HG03039 (cell line): ENCODE measurements around the gene ZNF532.
"Not testable (repeated sequence)": the region's sequence is repeated elsewhere in the genome, so short reads cannot be mapped to it uniquely, and the experiment has no call there.

Experiments
- ATAC-seq: cut with Tn5 transposase; IDR thresholded peaks from one replicate; pipeline ENCODE4 v1.9.1; 2021; ENCODE audit warnings: mild to moderate bottlenecking, moderate library complexity; ENCODE audit not compliant: unreplicated experiment

Gene ZNF532

GRCh38 chr18:58848685-58849084, 16.0 kb upstream of the ZNF532 start:
- ATAC-seq: no peak

- ATAC-seq: no peak
These were observed 13.7 kb upstream of the ZNF532 start for GRCh38 chr18:58850786-58851469.

- no peak for ATAC-seq
These were observed 12.8 kb upstream of the ZNF532 start for GRCh38 chr18:58851856-58852255.

GRCh38 chr18:58852629-58853028, 12.0 kb upstream of the ZNF532 start:
- no peak for ATAC-seq

GRCh38 chr18:58853561-58853960, 11.1 kb upstream of the ZNF532 start:
- ATAC-seq: no peak

- ATAC-seq: not testable (repeated sequence)
These were observed 9.2 kb upstream of the ZNF532 start for GRCh38 chr18:58855521-58855920.

- no peak for ATAC-seq
These were observed 7.8 kb upstream of the ZNF532 start for GRCh38 chr18:58856881-58857280.

- no peak for ATAC-seq
These were observed 5.8 kb upstream of the ZNF532 start for GRCh38 chr18:58858591-58859468.

GRCh38 chr18:58859907-58860306, 4.8 kb upstream of the ZNF532 start:
- no peak for ATAC-seq

GRCh38 chr18:58860747-58861231, 3.9 kb upstream of the ZNF532 start:
- no peak for ATAC-seq

GRCh38 chr18:58861353-58861752, 3.3 kb upstream of the ZNF532 start:
- no peak for ATAC-seq

- ATAC-seq: no peak
These were observed 2.8 kb upstream of the ZNF532 start for GRCh38 chr18:58861861-58862301.

- ATAC-seq: no peak
These were observed 2.3 kb upstream of the ZNF532 start for GRCh38 chr18:58862356-58862755.

- no peak for ATAC-seq
These were observed 1.7 kb upstream of the ZNF532 start for GRCh38 chr18:58862851-58863538.

- ATAC-seq: no peak
These were observed 1.0 kb upstream of the ZNF532 start for GRCh38 chr18:58863539-58864145.

GRCh38 chr18:58865033-58865590, 435 bp downstream of the ZNF532 start:
- ATAC-seq: no peak

GRCh38 chr18:58865701-58866065, 1.0 kb downstream of the ZNF532 start:
- ATAC-seq: no peak

- no peak for ATAC-seq
These were observed 1.5 kb downstream of the ZNF532 start for GRCh38 chr18:58866066-58866772.

- no peak for ATAC-seq
These were observed 2.1 kb downstream of the ZNF532 start for GRCh38 chr18:58866773-58867150.

GRCh38 chr18:58867281-58867961, 2.7 kb downstream of the ZNF532 start:
- no peak for ATAC-seq
